ENCODE data around the gene TIMD4. TPM values are rescaled to one million over a fixed set of nuclear protein-coding genes. Genes with fewer than 3 reads are reported as not detected.

The TIMD4 gene
- total and polyA plus RNA-seq, 8 donors: 0.50 TPM; not detected in 7

DNA sequence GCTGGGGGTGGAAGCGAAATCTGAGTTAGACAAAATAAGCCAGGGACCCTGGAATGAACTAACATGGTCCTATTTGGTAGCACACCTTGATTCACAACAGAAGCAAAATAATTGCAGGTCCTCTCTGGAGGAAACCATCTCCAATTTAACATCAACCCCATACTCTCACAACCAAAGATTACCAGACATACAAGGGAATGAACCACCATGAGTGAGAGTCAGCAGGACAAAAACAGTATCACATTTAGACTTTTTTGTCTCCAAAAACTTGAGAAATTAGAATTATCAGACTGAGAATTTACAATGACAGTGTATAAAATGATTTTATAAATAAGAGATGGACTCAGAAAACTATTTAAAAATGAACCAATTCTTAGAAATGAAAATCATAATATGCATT, 91.8 kb downstream of the TIMD4 start:
- FAIRE-seq: no peak
- Histone ChIP-seq H3K27ac (no peak overlapping the region), H3K4me3 (no peak overlapping the region), H3K27me3 (no peaks in the 10 kb centered on the region), H3K9me3 (no peaks in the 10 kb centered on the region), H3K4me1 (no peaks in the 10 kb centered on the region), H3K36me3 (no peaks in the 10 kb centered on the region)
- intact Hi-C loops (cut with DNase I): no loop called here
- TF ChIP-seq CTCF (IDR thresholded peaks at IDR 0.05): no peak
- WGBS, 2 donors: 63 to 82% methylated on average over 1 of the region's 1 CpG
- no peak for ATAC-seq
- DNase-seq: no peak

GRCh38 chr5:156870498-156870839, 92.6 kb downstream of the TIMD4 start:
- no peak for TF ChIP-seq CTCF (IDR thresholded peaks at IDR 0.05)
- Histone ChIP-seq H3K4me3 (no peak overlapping the region), H3K27me3 (no peaks in the 10 kb centered on the region), H3K9me3 (no peaks in the 10 kb centered on the region), H3K36me3 (no peaks in the 10 kb centered on the region), H3K27ac (no peak overlapping the region), H3K4me1 (no peaks in the 10 kb centered on the region)
- intact Hi-C loops (cut with DNase I): no loop called here
- ATAC-seq (no peak), DNase-seq (no peak), FAIRE-seq (no peak)
- WGBS, 2 donors: 47 to 80% methylated on average over 1 of the region's 1 CpG

Other genes starting within 250 kb of the TIMD4 start
- gene PPP1R2B, start 112.9 kb downstream of the TIMD4 start, total RNA-seq: under 1 TPM in 1 of 6 donors, not detected in 5; 0.12 TPM
- under 1 TPM in 1 of 2 donors, not detected in 1; 0.02 TPM for gene PPP1R2B, start 112.9 kb downstream of the TIMD4 start, polyA plus RNA-seq
- under 1 TPM in 1 of 6 donors, not detected in 5; 0.18 TPM for gene HAVCR1, start 95.9 kb upstream of the TIMD4 start, total RNA-seq
- gene HAVCR1, start 95.9 kb upstream of the TIMD4 start, polyA plus RNA-seq: not detected
- gene HAVCR2, start 145.8 kb upstream of the TIMD4 start, total RNA-seq: 10 to 100 TPM in 1 of 6 donors, 1 to 10 TPM in 2, under 1 TPM in 3; 0.74 to 10.3 (median 1.4) TPM
- gene HAVCR2, start 145.8 kb upstream of the TIMD4 start, polyA plus RNA-seq: 1 to 10 TPM in 1 of 2 donors, under 1 TPM in 1; 0.72 to 1.2 TPM
- 1 to 10 TPM; 3.7 to 5.7 (median 4.4) TPM for gene MED7, start 179.6 kb upstream of the TIMD4 start, total RNA-seq
- 10 to 100 TPM in 1 of 2 donors, 1 to 10 TPM in 1; 7.1 to 13.2 TPM for gene MED7, start 179.6 kb upstream of the TIMD4 start, polyA plus RNA-seq
- gene GARIN3, start 203.0 kb upstream of the TIMD4 start, total RNA-seq: not detected
- not detected for gene GARIN3, start 203.0 kb upstream of the TIMD4 start, polyA plus RNA-seq
- 1 to 10 TPM in 1 of 6 donors, under 1 TPM in 5; 0.43 to 1.3 (median 0.80) TPM for gene ITK, start 217.6 kb upstream of the TIMD4 start, total RNA-seq
- under 1 TPM; 0.26 to 0.30 TPM for gene ITK, start 217.6 kb upstream of the TIMD4 start, polyA plus RNA-seq